HEK293T (cell line): ENCODE measurements around the gene NKAIN2.
A peak's percentile ranks its signal among the peaks of the same experiment; 100 is the strongest.
"Not testable (repeated sequence)": the region's sequence is repeated elsewhere in the genome, so short reads cannot be mapped to it uniquely, and the experiment has no call there.

ENCODE experiments used
- CTCF ChIA-PET: fragments of 350-600 bp; formaldehyde crosslinking; extraction: SDS; loops from one replicate; lab custom pipeline; 2021; ENCODE audit warnings: antibody characterized with exemption, inconsistent platforms; lab: Yijun Ruan, JAX
- POLR2A ChIA-PET: fragments of 350-600 bp; formaldehyde crosslinking; extraction: SDS; loops from one replicate; lab custom pipeline; 2020; ENCODE audit warnings: antibody characterized with exemption, inconsistent platforms; lab: Yijun Ruan, JAX
- DNase-seq: peaks from one replicate; pipeline ENCODE4 v3.0.0; 2012; ENCODE audit warnings: mixed read lengths; ENCODE audit errors: extremely low spot score
- ARNT ChIP-seq: fragments of 450-650 bp; IDR thresholded peaks from 2 replicates; pipeline ENCODE4 v1.6.1; 2017; ENCODE audit warnings: mild to moderate bottlenecking
- BHLHE40 ChIP-seq: fragments of 450-650 bp; IDR thresholded peaks from 2 replicates; pipeline ENCODE4 v1.6.1; 2016; ENCODE audit warnings: mild to moderate bottlenecking, moderate library complexity, borderline replicate concordance
- CTBP1 ChIP-seq: fragments of 450-650 bp; IDR thresholded peaks from 2 replicates; pipeline ENCODE4 v1.6.1; 2016; ENCODE audit warnings: borderline replicate concordance
- ELF4 ChIP-seq: fragments of 450-650 bp; IDR thresholded peaks from 2 replicates; pipeline ENCODE4 v1.6.1; 2017; ENCODE audit warnings: antibody characterized with exemption
- FOXA1 ChIP-seq: fragments of 450-650 bp; IDR thresholded peaks from 2 replicates; pipeline ENCODE4 v1.6.1; 2016; ENCODE audit warnings: mild to moderate bottlenecking
- FOXK2 ChIP-seq: fragments of 450-650 bp; IDR thresholded peaks from 2 replicates; pipeline ENCODE4 v1.6.1; 2016; ENCODE audit warnings: mild to moderate bottlenecking
- FOXM1 ChIP-seq: fragments of 450-650 bp; IDR thresholded peaks from 2 replicates; pipeline ENCODE4 v1.6.1; 2017; ENCODE audit warnings: mild to moderate bottlenecking, borderline replicate concordance
- HDGF ChIP-seq: fragments of 450-650 bp; IDR thresholded peaks from 2 replicates; pipeline ENCODE4 v1.6.1; 2017; ENCODE audit warnings: antibody characterized with exemption, borderline replicate concordance
- L3MBTL2 ChIP-seq: fragments of 450-650 bp; conservative IDR thresholded peaks from 2 replicates; pipeline ENCODE4 v1.6.1; 2016; ENCODE audit warnings: mild to moderate bottlenecking
- LEF1 ChIP-seq: fragments of 450-650 bp; IDR thresholded peaks from 2 replicates; pipeline ENCODE4 v1.6.1; 2017; ENCODE audit warnings: mild to moderate bottlenecking, borderline replicate concordance
- NFRKB ChIP-seq: fragments of 450-650 bp; IDR thresholded peaks from 2 replicates; pipeline ENCODE4 v1.6.1; 2016; ENCODE audit warnings: mild to moderate bottlenecking, moderate library complexity
- PKNOX1 ChIP-seq: fragments of 450-650 bp; IDR thresholded peaks from 2 replicates; pipeline ENCODE4 v1.6.1; 2016
- SP1 ChIP-seq: fragments of 450-650 bp; IDR thresholded peaks from 2 replicates; pipeline ENCODE4 v1.6.1; 2017
- SUZ12 ChIP-seq: fragments of 450-650 bp; IDR thresholded peaks from 2 replicates; pipeline ENCODE4 v1.6.1; 2016; ENCODE audit warnings: mild to moderate bottlenecking
- TARDBP ChIP-seq: fragments of 450-650 bp; IDR thresholded peaks from 2 replicates; pipeline ENCODE4 v1.6.1; 2016
- ZNF384 ChIP-seq: fragments of 450-650 bp; IDR thresholded peaks from 2 replicates; pipeline ENCODE4 v1.6.1; 2016

The NKAIN2 gene

GRCh38 chr6:123966618-123967017 lies 163.0 kb downstream of the NKAIN2 start:
- POLR2A ChIA-PET, result interaction anchor here (0.6 kb wide), 1 partner anchor 115 kb away, joined by 3 read pairs; no protein-coding TSS in a partner anchor

GRCh38 chr6:123967905-123968304 lies 164.2 kb downstream of the NKAIN2 start:
- no peak for DNase-seq
- ChIA-PET POLR2A (no interaction called here), CTCF (no interaction called here)
- no peak for TF ChIP-seq FOXA1
- TF ChIP-seq CTBP1, result no peak
- TF ChIP-seq L3MBTL2, result no peak
- TF ChIP-seq PKNOX1, result no peak
- no peak for TF ChIP-seq FOXK2
- TF ChIP-seq ELF4, result no peak
- TF ChIP-seq LEF1, result no peak
- no peak for TF ChIP-seq SUZ12
- no peak for TF ChIP-seq TARDBP
- TF ChIP-seq HDGF, result no peak
- TF ChIP-seq ARNT, result no peak
- TF ChIP-seq SP1, result no peak
- TF ChIP-seq FOXM1, result no peak
- no peak for TF ChIP-seq BHLHE40
- TF ChIP-seq NFRKB, result no peak
- no peak for TF ChIP-seq ZNF384

More at GRCh38 chr6:123966618-123967017, 163.0 kb downstream of the NKAIN2 start:
- CTCF ChIA-PET, result interaction anchor here (4.1 kb wide), 1 partner anchor 164 kb away, joined by 18 read pairs; no protein-coding TSS in a partner anchor
- no peak for DNase-seq
- TF ChIP-seq ZNF384 (no peak), CTBP1 (no peak), FOXA1 (no peak), FOXK2 (no peak), ELF4 (no peak), LEF1 (no peak), FOXM1 (no peak), HDGF (no peak), PKNOX1 (no peak), TARDBP (no peak), L3MBTL2 (no peak), SP1 (no peak), NFRKB (no peak), BHLHE40 (no peak)

- DNase-seq, result no peak
- CTCF ChIA-PET, result no interaction called here
- TF ChIP-seq FOXM1, result no peak
- TF ChIP-seq L3MBTL2, result no peak
- no peak for TF ChIP-seq FOXK2
- no peak for TF ChIP-seq SP1
- TF ChIP-seq CTBP1, result no peak
- TF ChIP-seq TARDBP, result no peak
- no peak for TF ChIP-seq NFRKB
- no peak for TF ChIP-seq PKNOX1
- TF ChIP-seq HDGF, result no peak
- TF ChIP-seq LEF1, result no peak
- TF ChIP-seq ELF4, result no peak
- POLR2A ChIA-PET, result no interaction called here
Observed at GRCh38 chr6:123972600-123973294, 169.1 kb downstream of the NKAIN2 start.

GRCh38 chr6:123980311-123980710 lies 176.6 kb downstream of the NKAIN2 start:
- POLR2A ChIA-PET, result no interaction called here
- TF ChIP-seq ELF4 (no peak), PKNOX1 (peak; percentile 78)
- CTCF ChIA-PET, result no interaction called here
- DNase-seq, result no peak

GRCh38 chr6:123986938-123987337 lies 183.3 kb downstream of the NKAIN2 start:
- ChIA-PET CTCF (interaction anchor here (1.0 kb wide), 1 partner anchor 184 kb away, joined by 5 read pairs; no protein-coding TSS in a partner anchor), POLR2A (no interaction called here)
- DNase-seq, result no peak
- TF ChIP-seq HDGF, result no peak
- TF ChIP-seq LEF1, result no peak

- DNase-seq, CTCF ChIA-PET, POLR2A ChIA-PET: not testable (repeated sequence)
Observed at GRCh38 chr6:123989918-123990317, 186.3 kb downstream of the NKAIN2 start.
